NT2/D1 (cell line): ENCODE measurements around the gene KDM2A.

Experiments
- SUZ12 ChIP-seq: IDR thresholded peaks from 2 replicates; pipeline ENCODE4 v1.6.1; 2011; ENCODE audit not compliant: insufficient read length, insufficient read depth; ENCODE audit errors: extremely low read depth
- YY1 ChIP-seq: IDR thresholded peaks from 2 replicates; pipeline ENCODE4 v1.6.1; 2011; ENCODE audit not compliant: insufficient read length, insufficient read depth
- ZNF274 ChIP-seq: IDR thresholded peaks from 2 replicates; pipeline ENCODE4 v1.6.1; 2011; ENCODE audit warnings: mild to moderate bottlenecking, low read depth, low read length

DNA sequence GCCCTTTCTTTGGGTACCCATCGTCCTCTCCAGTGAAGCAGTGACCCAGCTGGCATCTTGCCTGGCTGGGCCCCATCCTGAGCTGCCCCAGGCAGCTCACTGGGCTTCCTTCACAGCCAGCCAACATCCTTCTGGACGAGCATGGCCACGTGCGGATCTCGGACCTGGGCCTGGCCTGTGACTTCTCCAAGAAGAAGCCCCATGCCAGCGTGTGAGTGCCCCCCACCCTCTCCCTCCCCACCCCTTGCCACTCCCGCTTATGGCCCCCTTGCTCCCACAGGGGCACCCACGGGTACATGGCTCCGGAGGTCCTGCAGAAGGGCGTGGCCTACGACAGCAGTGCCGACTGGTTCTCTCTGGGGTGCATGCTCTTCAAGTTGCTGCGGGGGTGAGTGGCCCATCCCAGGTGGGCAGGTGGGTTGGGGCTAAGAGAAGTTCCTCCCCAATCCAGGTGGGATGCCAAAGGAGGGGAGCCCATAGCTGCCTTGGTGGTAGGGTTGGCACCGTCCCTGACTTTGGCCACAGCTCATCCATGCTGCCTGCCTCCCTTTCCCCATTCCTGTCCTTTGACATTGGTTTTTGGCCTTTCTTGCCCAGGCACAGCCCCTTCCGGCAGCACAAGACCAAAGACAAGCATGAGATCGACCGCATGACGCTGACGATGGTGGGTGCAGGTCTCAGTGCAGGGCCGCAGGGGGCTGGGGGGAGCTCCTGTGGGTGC is 163.3 kb downstream of the KDM2A start:
- TF ChIP-seq YY1 (no peak), ZNF274 (no peak), SUZ12 (no peak)
